ENCODE results near the gene SLC7A14.

GRCh38 chr3:170487031-170487430 is 98.8 kb downstream of the SLC7A14 start:
- TF ChIP-seq CTCF (IDR thresholded peaks at IDR 0.05; ENCODE audit: low read length): no peak
- no peak for TF ChIP-seq EZH2 (optimal IDR thresholded peaks at IDR 0.05; ENCODE audit: low read depth, low read length)
- no peak for TF ChIP-seq EZH2phosphoT487 (IDR thresholded peaks at IDR 0.05; ENCODE audit: low read length)
